Thyroid gland (tissue), 4 donors: ENCODE results near the gene PPOX. TPM values are rescaled to one million over a fixed set of nuclear protein-coding genes. Genes with fewer than 3 reads are reported as not detected.
A peak's percentile ranks its signal among the peaks of the same experiment; 100 is the strongest.

Experiments used
- DNase-seq, 2 donors: peaks; one replicate each; pipeline ENCODE4 v3.0.0-alpha.2; 2019
- H3K27ac ChIP-seq, 3 donors: fragments of 200-600 bp; sonication (generic); 1 replicate in 2 of 3; 2 replicates in 1 of 3; pipeline ENCODE4 v1.5.1; 2016 to 2019; ENCODE audit warnings: mild to moderate bottlenecking in 1 of 3, moderate library complexity in 1 of 3
- H3K27me3 ChIP-seq: fragments of 200-600 bp; sonication (generic); one replicate; pipeline ENCODE4 v1.5.1; 2019
- H3K36me3 ChIP-seq, 2 donors: fragments of 200-600 bp; sonication (generic); one replicate each; pipeline ENCODE4 v1.5.1; 2016 to 2019
- H3K4me1 ChIP-seq, 2 donors: fragments of 200-600 bp; sonication (generic); one replicate each; pipeline ENCODE4 v1.5.1; 2017 to 2019
- H3K4me3 ChIP-seq, 3 donors: fragments of 200-600 bp; sonication (generic); replicated peaks in 1 of 3; 1 replicate in 2 of 3; 2 replicates in 1 of 3; pipeline ENCODE4 v1.5.1; 2016; ENCODE audit warnings: mild to moderate bottlenecking in 1 of 3
- H3K9me3 ChIP-seq: fragments of 200-600 bp; sonication (generic); one replicate; pipeline ENCODE4 v1.5.1; 2017
- POLR2A ChIP-seq, 2 donors: fragments of 450-650 bp; IDR thresholded peaks; one replicate each; pipeline ENCODE4 v1.6.1; 2017; ENCODE audit warnings: antibody characterized with exemption in 2 of 2, mild to moderate bottlenecking in 2 of 2, moderate library complexity in 1 of 2
- WGBS, 2 donors: methylation state at CpG; one replicate each; pipeline ENCODE4 v1.1.5; 2017; 5-methylcytosine and 5-hydroxymethylcytosine counted together
- intact Hi-C: fragments of 100-400 bp; cut with DNase I; formaldehyde crosslinking; loops from one replicate; pipeline ENCODE4 v1.15.1; 2023
- total RNA-seq, 4 donors: library from RNA; depleted of rRNA; stranded (reverse); fragments of >200 nt; gene quantifications; one replicate each; pipeline ENCODE4 v1.2.3, GENCODE V29; 2016
- TF ChIP-seq, protein P1 (sequence below), 6 experiments: fragments of 200-600 bp in 3 of 6; fragments of 450-650 bp in 3 of 6; sonication (generic) in 3 of 6; IDR thresholded peaks; one replicate each; pipeline ENCODE4 v1.5.1; 2016 to 2019; ENCODE audit warnings: antibody characterized with exemption in 6 of 6, mild to moderate bottlenecking in 2 of 6, inconsistent platforms in 1 of 6, moderate library complexity in 1 of 6

Gene PPOX
- total RNA-seq, 4 donors from 2014 or later, result 12.6 to 30.0 (median 21.8) TPM

DNA sequence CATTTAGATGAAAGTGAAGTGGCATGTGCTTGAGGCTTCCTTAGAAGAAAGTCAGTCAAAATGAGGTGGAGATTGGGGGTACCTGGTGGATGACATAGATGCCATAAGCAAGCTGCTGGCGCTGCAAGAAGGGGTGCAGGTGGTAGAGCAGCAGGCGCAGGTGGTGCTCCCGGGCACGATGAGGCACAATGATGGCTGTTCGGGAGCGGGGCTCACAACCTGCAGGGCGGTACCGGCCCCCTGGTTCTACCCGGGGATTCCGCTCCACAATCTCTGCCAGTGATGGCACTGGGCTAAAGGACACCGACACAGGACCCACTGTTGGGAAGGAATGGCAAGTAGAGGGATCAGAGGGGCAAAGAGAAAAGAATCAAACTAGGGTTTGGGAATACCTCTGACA is 8.7 kb downstream of the PPOX start:
- Histone ChIP-seq H3K36me3 (peaks cover 33 to 44% of the 10 kb centered on the region in 2 donors), H3K4me3 (no peak overlapping the region), H3K27me3 (no peaks in the 10 kb centered on the region), H3K4me1 (peaks cover 8 to 28% of the 10 kb centered on the region in 2 donors), H3K9me3 (no peaks in the 10 kb centered on the region), H3K27ac (no peak overlapping the region)
- intact Hi-C loops, result loop anchor here (10.0 kb wide), 1 partner anchor 50 kb away; the partner anchor contains the start of genes APOA2 and TOMM40L
- TF ChIP-seq, protein P1, sequence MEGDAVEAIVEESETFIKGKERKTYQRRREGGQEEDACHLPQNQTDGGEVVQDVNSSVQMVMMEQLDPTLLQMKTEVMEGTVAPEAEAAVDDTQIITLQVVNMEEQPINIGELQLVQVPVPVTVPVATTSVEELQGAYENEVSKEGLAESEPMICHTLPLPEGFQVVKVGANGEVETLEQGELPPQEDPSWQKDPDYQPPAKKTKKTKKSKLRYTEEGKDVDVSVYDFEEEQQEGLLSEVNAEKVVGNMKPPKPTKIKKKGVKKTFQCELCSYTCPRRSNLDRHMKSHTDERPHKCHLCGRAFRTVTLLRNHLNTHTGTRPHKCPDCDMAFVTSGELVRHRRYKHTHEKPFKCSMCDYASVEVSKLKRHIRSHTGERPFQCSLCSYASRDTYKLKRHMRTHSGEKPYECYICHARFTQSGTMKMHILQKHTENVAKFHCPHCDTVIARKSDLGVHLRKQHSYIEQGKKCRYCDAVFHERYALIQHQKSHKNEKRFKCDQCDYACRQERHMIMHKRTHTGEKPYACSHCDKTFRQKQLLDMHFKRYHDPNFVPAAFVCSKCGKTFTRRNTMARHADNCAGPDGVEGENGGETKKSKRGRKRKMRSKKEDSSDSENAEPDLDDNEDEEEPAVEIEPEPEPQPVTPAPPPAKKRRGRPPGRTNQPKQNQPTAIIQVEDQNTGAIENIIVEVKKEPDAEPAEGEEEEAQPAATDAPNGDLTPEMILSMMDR (IDR thresholded peaks at IDR 0.05), result no peak
- no peak for TF ChIP-seq POLR2A (IDR thresholded peaks at IDR 0.05)
- DNase-seq, result no peak
- WGBS, 2 donors, result 92 to 98% methylated on average over 11 of the region's 11 CpGs

DNA sequence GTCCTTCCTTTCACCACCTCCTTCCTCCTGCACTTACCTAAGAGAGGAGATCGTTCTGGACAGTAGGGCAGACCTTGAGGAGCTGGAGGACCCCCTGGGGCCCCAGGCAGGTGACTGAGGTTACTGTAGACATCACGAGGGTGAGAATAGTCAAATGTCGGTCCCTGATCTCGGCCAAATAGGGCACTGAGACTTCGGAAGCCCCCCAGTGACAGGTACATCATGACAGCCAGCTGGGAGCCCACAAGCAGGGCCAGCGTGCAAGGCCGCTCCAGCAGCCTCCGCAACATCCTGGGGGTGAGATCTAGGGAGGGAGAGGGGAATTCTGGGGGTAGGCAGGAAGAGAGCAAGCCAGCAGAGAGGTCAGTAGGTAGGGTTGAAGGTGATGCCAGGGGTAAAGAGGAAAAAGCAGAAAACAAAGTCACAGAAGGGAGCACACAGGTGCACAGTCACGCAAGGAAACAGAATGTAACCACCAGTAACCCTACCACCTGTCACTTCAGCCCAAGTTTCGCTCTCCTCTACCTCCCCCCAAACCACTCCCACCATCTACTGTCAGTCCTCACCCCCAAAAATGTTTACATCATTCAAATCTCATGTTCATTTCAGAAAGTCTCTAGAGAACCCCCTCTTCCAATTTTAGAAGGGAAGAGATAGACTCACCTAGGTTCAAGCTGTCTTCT is 9.7 kb downstream of the PPOX start:
- Histone ChIP-seq H3K4me1 (peaks cover 8 to 28% of the 10 kb centered on the region in 2 donors), H3K9me3 (no peaks in the 10 kb centered on the region), H3K4me3 (peak overlapping the region in 1 of 3 donors; percentile 65), H3K36me3 (peaks cover 31 to 41% of the 10 kb centered on the region in 2 donors), H3K27me3 (no peaks in the 10 kb centered on the region), H3K27ac (peak overlapping the region in 2 of 3 donors; percentile 83 to 91)
- 87 to 90% methylated on average over 10 of the region's 10 CpGs for WGBS, 2 donors
- intact Hi-C loops, result loop anchor here (10.0 kb wide), 1 partner anchor 49 kb away; the partner anchor contains the start of genes APOA2 and TOMM40L
- TF ChIP-seq, protein P1 (IDR thresholded peaks at IDR 0.05), result no peak
- TF ChIP-seq POLR2A (IDR thresholded peaks at IDR 0.05), result no peak
- no peak for DNase-seq

DNA sequence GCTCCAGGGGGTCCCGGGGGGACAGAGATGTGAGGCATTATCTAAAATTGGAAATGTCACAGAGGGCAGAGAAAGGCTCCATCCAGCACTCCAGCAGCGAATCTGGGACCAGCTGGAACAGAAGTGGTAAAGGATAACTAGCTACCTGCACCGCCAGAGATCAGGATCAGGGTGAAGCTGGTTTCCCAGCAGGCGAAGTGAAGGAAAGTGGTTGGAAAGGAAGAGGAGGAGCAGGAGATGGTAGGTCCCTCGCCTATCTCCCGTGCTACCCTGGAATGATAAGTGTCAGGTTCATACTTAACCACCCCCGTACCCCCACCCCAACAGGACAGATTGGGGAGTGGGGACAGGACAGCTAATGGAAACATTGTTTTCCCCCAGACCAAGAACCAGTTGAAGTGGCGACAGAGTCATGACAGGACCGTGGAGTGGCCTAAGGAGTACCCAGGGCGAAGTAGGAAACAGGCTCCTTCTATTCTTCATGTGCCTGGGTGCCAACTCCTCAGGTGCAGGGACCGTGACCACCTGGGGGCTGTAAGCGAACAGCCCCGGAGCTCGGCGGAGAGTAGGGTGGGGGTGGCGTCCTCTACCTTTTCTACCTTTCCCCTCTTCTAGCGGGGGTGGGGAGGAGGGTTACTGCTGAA is 10.4 kb downstream of the PPOX start:
- Histone ChIP-seq H3K4me1 (peaks cover 8 to 26% of the 10 kb centered on the region in 2 donors), H3K9me3 (no peaks in the 10 kb centered on the region), H3K36me3 (peaks cover 24 to 34% of the 10 kb centered on the region in 2 donors), H3K4me3 (peak overlapping the region; percentile 65 to 98 (median 85)), H3K27me3 (no peaks in the 10 kb centered on the region), H3K27ac (peak overlapping the region; percentile 83 to 93 (median 91))
- WGBS, 2 donors, result 11 to 18% methylated on average over 11 to 17 of the region's 17 CpGs
- DNase-seq, result no peak
- TF ChIP-seq, protein P1 (IDR thresholded peaks at IDR 0.05), result no peak
- no peak for TF ChIP-seq POLR2A (IDR thresholded peaks at IDR 0.05)
- intact Hi-C loops, result loop anchor here (10.0 kb wide), 1 partner anchor 48 kb away; the partner anchor contains the start of genes APOA2 and TOMM40L

DNA sequence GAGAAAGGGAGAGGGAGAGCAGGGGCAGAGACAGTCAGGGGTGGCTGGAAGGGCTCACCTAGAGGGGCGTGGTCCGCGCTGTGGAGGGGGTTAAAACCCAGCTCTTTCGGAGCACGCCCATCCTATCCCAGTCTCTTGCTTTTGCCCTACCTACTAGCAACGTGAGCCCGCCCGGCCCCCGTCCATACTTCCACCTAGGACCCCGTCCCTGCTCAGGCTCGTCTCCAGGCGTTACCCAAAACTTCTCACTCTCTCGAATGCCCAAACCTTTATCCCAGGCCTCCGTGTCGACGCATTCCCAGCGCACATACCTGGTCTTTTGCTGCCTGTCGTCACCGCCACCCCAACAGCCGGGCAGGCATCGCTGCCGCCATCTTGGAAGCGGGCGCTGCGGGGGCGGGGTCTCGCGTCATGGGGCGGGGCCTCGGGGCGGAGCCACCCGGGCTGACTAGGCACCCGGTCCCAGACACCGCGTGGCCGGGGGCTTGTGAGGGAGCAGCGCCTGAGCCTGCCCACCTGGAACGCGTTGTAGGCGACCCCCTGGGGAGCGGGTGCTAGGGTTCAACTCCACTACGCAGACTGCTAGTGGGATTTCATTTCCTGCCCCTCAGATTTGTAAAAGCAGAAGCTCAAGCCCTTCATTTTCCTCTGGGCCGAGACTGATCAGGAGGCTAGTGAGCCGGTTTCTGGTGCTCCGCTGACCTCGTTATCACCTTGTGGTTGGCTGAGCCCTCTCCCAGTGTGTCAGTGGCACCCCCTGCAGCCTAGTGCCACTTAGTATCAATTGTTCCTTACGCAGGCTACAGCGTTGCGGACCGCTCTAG is 11.1 kb downstream of the PPOX start, which contains the start of gene B4GALT3:
Gene B4GALT3 (minus strand): TSS at position 396 of the 824 bp plus-strand sequence. CDS start 1,447 bp downstream, outside the sequence.
- TF ChIP-seq, protein P1 (IDR thresholded peaks at IDR 0.05), result peak in 2 of 6 experiments; percentile 12 to 28
- TF ChIP-seq POLR2A (IDR thresholded peaks at IDR 0.05), result peak; percentile 63 to 69
- H3K27ac ChIP-seq, result peak within 1 kb of the TSS; percentile 83 to 93 (median 91)
- peaks cover 17 to 27% of the 10 kb centered on the region in 2 donors for H3K36me3 ChIP-seq
- peak within 1 kb of the TSS; percentile 65 to 98 (median 85) for H3K4me3 ChIP-seq
- no peaks in the 10 kb centered on the region for H3K9me3 ChIP-seq
- H3K27me3 ChIP-seq, result no peaks in the 10 kb centered on the region
- peaks cover 8 to 25% of the 10 kb centered on the region in 2 donors for H3K4me1 ChIP-seq
- intact Hi-C loops, result loop anchor here (10.0 kb wide), 1 partner anchor 47 kb away; the partner anchor contains the start of genes APOA2 and TOMM40L
- 5 to 6% methylated on average over 27 to 28 of the region's 50 CpGs for WGBS, 2 donors
- DNase-seq, result peak; percentile 86 to 88
